ENCODE data around the gene AQP5.

DNA sequence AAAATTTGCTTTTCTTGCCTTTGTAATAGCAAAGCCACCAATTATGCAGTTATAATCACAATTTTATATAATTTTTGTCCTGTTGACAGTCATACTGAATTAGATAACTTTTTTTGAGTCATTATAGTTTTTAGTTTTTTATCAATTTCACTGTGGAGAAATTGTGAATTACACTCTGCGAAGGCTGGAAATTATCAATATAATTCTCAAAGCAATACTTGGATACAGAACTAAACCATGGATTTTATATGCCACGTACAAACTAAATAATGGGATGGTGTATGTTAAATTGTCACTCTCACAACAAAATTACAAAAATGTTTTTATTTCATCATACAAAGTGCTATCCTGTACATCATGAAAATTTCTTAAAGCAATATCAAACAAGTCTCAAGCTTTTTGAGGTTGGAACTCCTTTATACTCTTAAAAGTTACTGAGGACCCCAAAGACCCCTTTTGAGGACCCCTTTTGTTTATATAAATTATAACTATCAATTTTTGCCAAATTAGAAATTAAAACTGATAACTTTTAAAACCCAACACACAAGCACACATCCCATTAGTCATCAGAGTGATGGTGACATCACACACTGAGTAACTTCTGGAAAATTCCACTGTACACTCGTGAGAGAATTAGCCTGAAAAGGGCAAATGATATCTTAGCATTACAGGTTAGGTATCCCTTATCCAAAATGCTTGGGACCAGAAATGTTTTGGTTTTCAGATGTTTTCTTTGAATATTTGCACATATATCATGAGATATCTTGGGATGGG is 31.0 kb upstream of the AQP5 start:
- TF ChIP-seq POLR2A (IDR thresholded peaks at IDR 0.05; ENCODE audit: low read length) (no peak), GATA1 (IDR thresholded peaks at IDR 0.05; ENCODE audit: low read depth, low read length) (no peak)
